ENCODE data around the gene AMPH.

GRCh38 chr7:38655833-38656774 lies 24.9 kb upstream of the AMPH start:
- TF ChIP-seq ATF2 (CRISPR knock-in tag; IDR thresholded peaks at IDR 0.05): no peak
- TF ChIP-seq ZNF12 (CRISPR knock-in tag; IDR thresholded peaks at IDR 0.05): no peak
- no peak for TF ChIP-seq CREM (IDR thresholded peaks at IDR 0.05; ENCODE audit: low read depth)
- no peak for TF ChIP-seq PBX2 (CRISPR knock-in tag; IDR thresholded peaks at IDR 0.05; ENCODE audit: low read depth)
- no peak for TF ChIP-seq PBX2 (tag; conservative IDR thresholded peaks at IDR 0.05; ENCODE audit: low read depth)
- TF ChIP-seq EGR1 (conservative IDR thresholded peaks at IDR 0.05): no peak

Measured in K562 (cell line).